OCI-LY3 (cell line): ENCODE data around the gene KLHL29.

Source experiments
- EZH2phosphoT487 ChIP-seq: fragments of 200-600 bp; shearing (Covaris generic); IDR thresholded peaks from 2 replicates; pipeline ENCODE4 v1.6.1; 2018; ENCODE audit warnings: antibody characterized with exemption, mixed run types, low read depth
- TF ChIP-seq, protein P1 (sequence below): fragments of 200-600, 300-600 bp; sonication (generic); IDR thresholded peaks from 2 replicates; pipeline ENCODE4 v1.5.1; 2014; ENCODE audit warnings: antibody characterized with exemption, low read length, low read depth

DNA sequence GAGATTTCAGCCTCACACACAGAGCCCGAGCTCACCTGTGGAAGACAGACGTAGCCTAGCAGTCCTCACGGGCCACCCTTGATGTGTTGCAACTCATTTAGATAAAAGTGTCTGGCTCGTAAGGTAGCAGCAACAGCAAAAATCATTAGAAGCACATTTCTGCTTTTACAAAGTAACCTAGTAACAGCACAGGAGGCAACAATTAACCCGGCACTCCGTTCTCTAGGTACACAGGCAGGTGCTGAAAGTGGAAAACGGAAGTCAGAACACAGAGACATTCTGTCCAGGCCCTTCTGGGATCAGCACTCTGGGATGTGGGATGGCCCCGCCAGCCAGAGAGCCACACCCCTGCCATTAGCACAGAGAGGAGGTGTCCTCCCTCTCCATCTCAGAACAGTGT, 99.3 kb downstream of the KLHL29 start:
- TF ChIP-seq, protein P1, sequence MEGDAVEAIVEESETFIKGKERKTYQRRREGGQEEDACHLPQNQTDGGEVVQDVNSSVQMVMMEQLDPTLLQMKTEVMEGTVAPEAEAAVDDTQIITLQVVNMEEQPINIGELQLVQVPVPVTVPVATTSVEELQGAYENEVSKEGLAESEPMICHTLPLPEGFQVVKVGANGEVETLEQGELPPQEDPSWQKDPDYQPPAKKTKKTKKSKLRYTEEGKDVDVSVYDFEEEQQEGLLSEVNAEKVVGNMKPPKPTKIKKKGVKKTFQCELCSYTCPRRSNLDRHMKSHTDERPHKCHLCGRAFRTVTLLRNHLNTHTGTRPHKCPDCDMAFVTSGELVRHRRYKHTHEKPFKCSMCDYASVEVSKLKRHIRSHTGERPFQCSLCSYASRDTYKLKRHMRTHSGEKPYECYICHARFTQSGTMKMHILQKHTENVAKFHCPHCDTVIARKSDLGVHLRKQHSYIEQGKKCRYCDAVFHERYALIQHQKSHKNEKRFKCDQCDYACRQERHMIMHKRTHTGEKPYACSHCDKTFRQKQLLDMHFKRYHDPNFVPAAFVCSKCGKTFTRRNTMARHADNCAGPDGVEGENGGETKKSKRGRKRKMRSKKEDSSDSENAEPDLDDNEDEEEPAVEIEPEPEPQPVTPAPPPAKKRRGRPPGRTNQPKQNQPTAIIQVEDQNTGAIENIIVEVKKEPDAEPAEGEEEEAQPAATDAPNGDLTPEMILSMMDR, result no peak
- TF ChIP-seq EZH2phosphoT487, result no peak
